SK-N-SH treated with all-trans-retinoic acid at 6 μM for 48 hours (cell line): Measurements from ENCODE around the gene PLTP.
A peak's percentile ranks its signal among the peaks of the same experiment; 100 is the strongest.
"Not testable (repeated sequence)": the region's sequence is repeated elsewhere in the genome, so short reads cannot be mapped to it uniquely, and the experiment has no call there.

Experiments
- ATAC-seq: fragments of 200-7000 bp; cut with Tn5 transposase; 3 replicates; pipeline ENCODE4 v1.9.1; 2020; ENCODE audit warnings: mild to moderate bottlenecking, moderate library complexity
- ARNTL ChIP-seq: fragments of 450-650 bp; formaldehyde crosslinking; IDR thresholded peaks from 2 replicates; pipeline ENCODE4 v1.5.0; 2020; ENCODE audit warnings: low read depth, mild to moderate bottlenecking, moderate library complexity, borderline replicate concordance
- BACH2 ChIP-seq: fragments of 250-450 bp; sonication (Bioruptor Pico); IDR thresholded peaks from 2 replicates; pipeline ENCODE4 v1.9.0; 2021; ENCODE audit warnings: mild to moderate bottlenecking, borderline replicate concordance
- CSDC2 ChIP-seq: fragments of 250-450 bp; sonication (Bioruptor Pico); IDR thresholded peaks from 2 replicates; pipeline ENCODE4 v1.5.0; 2020; ENCODE audit warnings: mild to moderate bottlenecking, moderate library complexity
- CSRNP3 ChIP-seq: fragments of 250-450 bp; sonication (Bioruptor Pico); IDR thresholded peaks from 2 replicates; pipeline ENCODE4 v1.5.1; 2021; ENCODE audit warnings: mild to moderate bottlenecking, moderate library complexity
- ESRRG ChIP-seq: fragments of 250-450 bp; sonication (Bioruptor Pico); IDR thresholded peaks from 2 replicates; pipeline ENCODE4 v1.6.1; 2021; ENCODE audit warnings: mild to moderate bottlenecking
- GLIS3 ChIP-seq: fragments of 250-450 bp; sonication (Bioruptor Pico); IDR thresholded peaks from 2 replicates; pipeline ENCODE4 v1.5.0; 2020; ENCODE audit warnings: mild to moderate bottlenecking, moderate library complexity
- OSR1 ChIP-seq: fragments of 250-450 bp; sonication (Bioruptor Pico); IDR thresholded peaks from 2 replicates; pipeline ENCODE4 v1.8.0; 2022; ENCODE audit warnings: moderate library complexity, mild to moderate bottlenecking, inconsistent platforms
- PATZ1 ChIP-seq: fragments of 250-450 bp; sonication (Bioruptor Pico); IDR thresholded peaks from 2 replicates; pipeline ENCODE4 v1.8.0; 2020; ENCODE audit warnings: mild to moderate bottlenecking, moderate library complexity, borderline replicate concordance
- POU6F1 ChIP-seq: fragments of 250-450 bp; sonication (Bioruptor Pico); IDR thresholded peaks from 2 replicates; pipeline ENCODE4 v1.8.0; 2021; ENCODE audit warnings: low read depth, mild to moderate bottlenecking, moderate library complexity, borderline replicate concordance
- PPARA ChIP-seq: fragments of 250-450 bp; sonication (Bioruptor Pico); IDR thresholded peaks from 2 replicates; pipeline ENCODE4 v1.5.0; 2020; ENCODE audit warnings: mild to moderate bottlenecking, borderline replicate concordance
- RARB ChIP-seq: fragments of 250-450 bp; sonication (Bioruptor Pico); IDR thresholded peaks from 2 replicates; pipeline ENCODE4 v1.8.0; 2021; ENCODE audit warnings: mild to moderate bottlenecking, moderate library complexity
- TCF4 ChIP-seq: fragments of 250-450 bp; sonication (Bioruptor Pico); IDR thresholded peaks from 2 replicates; pipeline ENCODE4 v1.8.0; 2021; ENCODE audit warnings: mild to moderate bottlenecking, moderate library complexity, borderline replicate concordance
- TOX ChIP-seq: fragments of 250-450 bp; sonication (Bioruptor Pico); IDR thresholded peaks from 2 replicates; pipeline ENCODE4 v1.8.0; 2021; ENCODE audit warnings: mild to moderate bottlenecking, moderate library complexity, borderline replicate concordance
- ZC3H10 ChIP-seq: fragments of 250-450 bp; sonication (Bioruptor Pico); IDR thresholded peaks from 2 replicates; pipeline ENCODE4 v1.5.1; 2021; ENCODE audit warnings: mild to moderate bottlenecking, moderate library complexity
- ZFP3 ChIP-seq: fragments of 250-450 bp; sonication (Bioruptor Pico); IDR thresholded peaks from 2 replicates; pipeline ENCODE4 v1.5.0; 2020; ENCODE audit warnings: mild to moderate bottlenecking, moderate library complexity
- ZFP30 ChIP-seq: fragments of 450-650 bp; formaldehyde crosslinking; IDR thresholded peaks from 2 replicates; pipeline ENCODE4 v1.5.0; 2022; ENCODE audit warnings: mild to moderate bottlenecking, moderate library complexity
- ZNF565 ChIP-seq: fragments of 450-650 bp; formaldehyde crosslinking; conservative IDR thresholded peaks from 2 replicates; pipeline ENCODE4 v1.5.0; 2020; ENCODE audit warnings: low read depth, mild to moderate bottlenecking, moderate library complexity
- ZNF8 ChIP-seq: fragments of 450-650 bp; formaldehyde crosslinking; IDR thresholded peaks from 2 replicates; pipeline ENCODE4 v1.5.0; 2020; ENCODE audit warnings: mild to moderate bottlenecking, moderate library complexity
- TF ChIP-seq, protein P1 (sequence below): fragments of 250-450 bp; sonication (Bioruptor Pico); IDR thresholded peaks from 2 replicates; pipeline ENCODE4 v1.5.1; 2020; ENCODE audit warnings: low read depth, mild to moderate bottlenecking, moderate library complexity

Gene PLTP

GRCh38 chr20:45880988-45881788 is 30.8 kb downstream of the PLTP start, which contains the start of gene ZSWIM1:
TSS of gene ZSWIM1 (plus strand) at chr20:45881227. CDS start at chr20:45882593, 1,366 bp downstream.
- TF ChIP-seq, protein P1, sequence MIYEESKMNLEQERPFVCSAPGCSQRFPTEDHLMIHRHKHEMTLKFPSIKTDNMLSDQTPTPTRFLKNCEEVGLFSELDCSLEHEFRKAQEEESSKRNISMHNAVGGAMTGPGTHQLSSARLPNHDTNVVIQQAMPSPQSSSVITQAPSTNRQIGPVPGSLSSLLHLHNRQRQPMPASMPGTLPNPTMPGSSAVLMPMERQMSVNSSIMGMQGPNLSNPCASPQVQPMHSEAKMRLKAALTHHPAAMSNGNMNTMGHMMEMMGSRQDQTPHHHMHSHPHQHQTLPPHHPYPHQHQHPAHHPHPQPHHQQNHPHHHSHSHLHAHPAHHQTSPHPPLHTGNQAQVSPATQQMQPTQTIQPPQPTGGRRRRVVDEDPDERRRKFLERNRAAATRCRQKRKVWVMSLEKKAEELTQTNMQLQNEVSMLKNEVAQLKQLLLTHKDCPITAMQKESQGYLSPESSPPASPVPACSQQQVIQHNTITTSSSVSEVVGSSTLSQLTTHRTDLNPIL (CRISPR knock-in tag): no peak
- TF ChIP-seq ZC3H10 (CRISPR knock-in tag) (no peak), CSRNP3 (CRISPR knock-in tag) (no peak), ZFP30 (no peak)
- ATAC-seq: peak; percentile 99

- TF ChIP-seq CSRNP3 (CRISPR knock-in tag): no peak
- no peak for TF ChIP-seq CSDC2
- TF ChIP-seq ZFP30: no peak
- TF ChIP-seq ARNTL (CRISPR knock-in tag): no peak
- no peak for TF ChIP-seq RARB (CRISPR knock-in tag)
- TF ChIP-seq TCF4 (CRISPR knock-in tag): no peak
- no peak for TF ChIP-seq ZFP3 (CRISPR knock-in tag)
- no peak for TF ChIP-seq ZC3H10 (CRISPR knock-in tag)
- no peak for TF ChIP-seq OSR1 (CRISPR knock-in tag)
- TF ChIP-seq, protein P1 (CRISPR knock-in tag): no peak
- no peak for TF ChIP-seq PATZ1 (CRISPR knock-in tag)
- TF ChIP-seq ESRRG (CRISPR knock-in tag): no peak
- TF ChIP-seq POU6F1: no peak
- TF ChIP-seq ZNF8 (CRISPR knock-in tag): no peak
- no peak for TF ChIP-seq ZNF565 (CRISPR knock-in tag)
- no peak for ATAC-seq
These were observed 33.7 kb downstream of the PLTP start for GRCh38 chr20:45878076-45878761.

GRCh38 chr20:45874576-45874975 is 37.4 kb downstream of the PLTP start:
- TF ChIP-seq ZFP30 (no peak), ESRRG (CRISPR knock-in tag) (no peak), TOX (CRISPR knock-in tag) (no peak), PPARA (CRISPR knock-in tag) (no peak), ZNF8 (CRISPR knock-in tag) (no peak), ZFP3 (CRISPR knock-in tag) (no peak), POU6F1 (no peak), GLIS3 (CRISPR knock-in tag) (no peak), BACH2 (no peak), CSDC2 (no peak), ZNF565 (CRISPR knock-in tag) (no peak), ZC3H10 (CRISPR knock-in tag) (no peak)
- ATAC-seq: no peak

- not testable (repeated sequence) for ATAC-seq
These were observed 37.9 kb downstream of the PLTP start for GRCh38 chr20:45874104-45874481.
